ENCODE data around the gene CAGE1. TPM values are rescaled to one million over a fixed set of nuclear protein-coding genes. Genes with fewer than 3 reads are reported as not detected.

Gene CAGE1
- total and polyA plus RNA-seq, 2 donors (not counting 3 experiments of a cell fraction or from before 2014, with no cell fraction given): not detected

DNA sequence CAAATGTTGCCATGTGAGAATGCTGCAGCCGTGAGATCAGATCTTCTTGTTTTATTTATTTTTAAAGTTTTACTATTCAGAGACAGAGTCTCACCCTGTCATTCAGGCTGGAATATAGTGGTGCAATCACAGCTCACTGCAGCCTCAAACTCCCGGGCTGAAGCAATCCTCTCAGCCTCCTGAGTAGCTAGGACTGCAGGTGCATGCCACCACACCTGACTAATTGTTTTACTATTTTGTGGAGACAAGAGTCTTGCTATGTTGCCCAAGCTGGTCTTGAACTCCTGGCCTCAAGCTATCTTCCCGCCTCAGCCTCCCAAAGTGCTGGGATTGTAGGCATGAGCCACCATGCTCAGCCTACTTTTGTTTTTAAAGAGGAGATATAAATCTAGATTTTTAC, 54.0 kb downstream of the CAGE1 start:
- FAIRE-seq (no peak), DNase-seq (ENCODE audit: low read depth, low spot score) (no peak)
- Histone ChIP-seq H3K36me3 (ENCODE audit: control insufficient read depth in 2 of 2, extremely low read depth in 1 of 2, insufficient read depth in 2 of 2, low read length in 2 of 2) (no peaks in the 10 kb centered on the region), H3K4me2 (ENCODE audit: insufficient read depth, low read length) (no peak overlapping the region), H3K27ac (ENCODE audit: insufficient read depth, low read depth, low read length) (no peak overlapping the region), H3K9me1 (replicated peaks; ENCODE audit: control insufficient read depth, extremely low read depth, insufficient read depth, low read length) (no peaks in the 10 kb centered on the region), H3K9ac (replicated peaks; ENCODE audit: extremely low read depth, insufficient read depth, low read length) (no peak overlapping the region), H3K79me2 (ENCODE audit: control insufficient read depth, insufficient read depth, low read length) (no peaks in the 10 kb centered on the region), H3K4me3 (replicated peaks in 1 of 3; ENCODE audit: insufficient read depth in 1 of 3, low read depth in 1 of 3, low read length in 3 of 3) (no peak overlapping the region), H2AFZ (ENCODE audit: low read depth, low read length) (no peak overlapping the region), H4K20me1 (replicated peaks; ENCODE audit: control insufficient read depth, extremely low read depth, insufficient read depth, low read length) (no peaks in the 10 kb centered on the region), H3K9me3 (replicated peaks; ENCODE audit: control insufficient read depth, insufficient read depth, low read length) (no peaks in the 10 kb centered on the region), H3K27me3 (ENCODE audit: control insufficient read depth in 2 of 2, insufficient read depth in 2 of 2, low read length in 2 of 2) (peaks cover 10 to 13% of the 10 kb centered on the region in 2 experiments), H3K4me1 (ENCODE audit: control insufficient read depth, extremely low read depth, insufficient read depth, low read length) (no peaks in the 10 kb centered on the region)
- no TSS peak for BruUV-seq (replicated peaks)
- POLR2A ChIA-PET: no interaction called here
- CTCF ChIA-PET: interaction anchor here (1.9 kb wide), 2 partner anchors 11 to 60 kb away, joined by 6 read pairs; no protein-coding TSS in a partner anchor
- dilution Hi-C loops (cut with MboI; ENCODE audit: extremely low pct_ligation_motif_present, low sequenced_read_pairs): no loop called here
- TF ChIP-seq EZH2 (IDR thresholded peaks at IDR 0.05; ENCODE audit: borderline replicate concordance, low read depth, low read length, severe bottlenecking) (no peak), POLR2AphosphoS5 (IDR thresholded peaks at IDR 0.05; ENCODE audit: insufficient read depth, low read depth, low read length) (no peak), FOS (IDR thresholded peaks at IDR 0.05; ENCODE audit: borderline replicate concordance, insufficient read depth, low read length) (no peak), MYC (IDR thresholded peaks at IDR 0.05; ENCODE audit: low read depth, low read length) (no peak), JUN (IDR thresholded peaks at IDR 0.05; ENCODE audit: borderline replicate concordance, insufficient read depth, insufficient read length, low read depth) (no peak), POLR2A (IDR thresholded peaks at IDR 0.05; ENCODE audit: low read depth, low read length) (no peak), GATA2 (IDR thresholded peaks at IDR 0.05; ENCODE audit: insufficient read depth, insufficient read length, low read depth, low read length) (no peak)
- TF ChIP-seq, protein P1, sequence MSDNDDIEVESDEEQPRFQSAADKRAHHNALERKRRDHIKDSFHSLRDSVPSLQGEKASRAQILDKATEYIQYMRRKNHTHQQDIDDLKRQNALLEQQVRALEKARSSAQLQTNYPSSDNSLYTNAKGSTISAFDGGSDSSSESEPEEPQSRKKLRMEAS (IDR thresholded peaks at IDR 0.05; ENCODE audit: insufficient read depth, insufficient read length): no peak
- TF ChIP-seq, protein P2, sequence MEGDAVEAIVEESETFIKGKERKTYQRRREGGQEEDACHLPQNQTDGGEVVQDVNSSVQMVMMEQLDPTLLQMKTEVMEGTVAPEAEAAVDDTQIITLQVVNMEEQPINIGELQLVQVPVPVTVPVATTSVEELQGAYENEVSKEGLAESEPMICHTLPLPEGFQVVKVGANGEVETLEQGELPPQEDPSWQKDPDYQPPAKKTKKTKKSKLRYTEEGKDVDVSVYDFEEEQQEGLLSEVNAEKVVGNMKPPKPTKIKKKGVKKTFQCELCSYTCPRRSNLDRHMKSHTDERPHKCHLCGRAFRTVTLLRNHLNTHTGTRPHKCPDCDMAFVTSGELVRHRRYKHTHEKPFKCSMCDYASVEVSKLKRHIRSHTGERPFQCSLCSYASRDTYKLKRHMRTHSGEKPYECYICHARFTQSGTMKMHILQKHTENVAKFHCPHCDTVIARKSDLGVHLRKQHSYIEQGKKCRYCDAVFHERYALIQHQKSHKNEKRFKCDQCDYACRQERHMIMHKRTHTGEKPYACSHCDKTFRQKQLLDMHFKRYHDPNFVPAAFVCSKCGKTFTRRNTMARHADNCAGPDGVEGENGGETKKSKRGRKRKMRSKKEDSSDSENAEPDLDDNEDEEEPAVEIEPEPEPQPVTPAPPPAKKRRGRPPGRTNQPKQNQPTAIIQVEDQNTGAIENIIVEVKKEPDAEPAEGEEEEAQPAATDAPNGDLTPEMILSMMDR (IDR thresholded peaks at IDR 0.05; ENCODE audit: extremely low read depth in 1 of 2, insufficient read depth in 1 of 2, low read depth in 1 of 2, low read length in 2 of 2): no peak
- intact Hi-C loops (cut with micrococcal nuclease): no loop called here

Data from endothelial cell of umbilical vein (primary cell).